ENCODE results near the gene MAP3K14.

MAP3K14 gene

GRCh38 chr17:45231481-45232116, 85.2 kb downstream of the MAP3K14 start:
- no peak for DNase-seq

- DNase-seq, result no peak
Observed at GRCh38 chr17:45230787-45231480, 85.9 kb downstream of the MAP3K14 start.

- DNase-seq, result no peak
Observed at GRCh38 chr17:45230410-45230786, 86.4 kb downstream of the MAP3K14 start.

GRCh38 chr17:45229681-45230409, 87.0 kb downstream of the MAP3K14 start:
- DNase-seq, result peak; percentile 65

- peak; percentile 83 for DNase-seq
Observed at GRCh38 chr17:45228763-45229539, 87.9 kb downstream of the MAP3K14 start.

- DNase-seq, result peak; percentile 50
Observed at GRCh38 chr17:45227926-45228762, 88.7 kb downstream of the MAP3K14 start.

GRCh38 chr17:45227101-45227925, 89.5 kb downstream of the MAP3K14 start:
- no peak for DNase-seq

- DNase-seq, result no peak
Observed at GRCh38 chr17:45226576-45226975, 90.2 kb downstream of the MAP3K14 start.

- DNase-seq, result peak; percentile 96
Observed at GRCh38 chr17:45225964-45226530, 90.8 kb downstream of the MAP3K14 start.

- peak; percentile 68 for DNase-seq
Observed at GRCh38 chr17:45225051-45225700, 91.6 kb downstream of the MAP3K14 start.

- no peak for DNase-seq
Observed at GRCh38 chr17:45224671-45225050, 92.2 kb downstream of the MAP3K14 start.

GRCh38 chr17:45223539-45224528, 93.0 kb downstream of the MAP3K14 start:
- peak; percentile 58 for DNase-seq

GRCh38 chr17:45222996-45223538, 93.8 kb downstream of the MAP3K14 start:
- no peak for DNase-seq

- DNase-seq, result peak; percentile 68
Observed at GRCh38 chr17:45222289-45222995, 94.4 kb downstream of the MAP3K14 start.

GRCh38 chr17:45222014-45222288, 94.9 kb downstream of the MAP3K14 start:
- no peak for DNase-seq

GRCh38 chr17:45221081-45222013, 95.5 kb downstream of the MAP3K14 start, which contains the start of gene FMNL1:
Gene FMNL1 (plus strand): TSS chr17:45221885. CDS start chr17:45222125, 240 bp downstream.
- peak; percentile 69 for DNase-seq

GRCh38 chr17:45220079-45220478, 96.7 kb downstream of the MAP3K14 start:
- DNase-seq, result no peak
